K562 (cell line): ENCODE results near the gene PTRH2. TPM values are rescaled to one million over a fixed set of nuclear protein-coding genes. Genes with fewer than 3 reads are reported as not detected.

Experiments used
- ARID1B ChIP-seq: fragments of 450-650 bp; IDR thresholded peaks from 2 replicates; pipeline ENCODE4 v1.6.1; 2016; ENCODE audit warnings: antibody characterized with exemption, mild to moderate bottlenecking, inconsistent platforms
- BRF2 ChIP-seq: IDR thresholded peaks from 3 replicates; pipeline ENCODE4 v1.6.1; 2011; ENCODE audit warnings: borderline replicate concordance, mild to moderate bottlenecking; ENCODE audit not compliant: insufficient read length, insufficient read depth
- CBFA2T3 ChIP-seq: fragments of 450-650 bp; IDR thresholded peaks from 2 replicates; pipeline ENCODE4 v1.6.1; 2017
- CBFB ChIP-seq: sonication (generic); formaldehyde crosslinking; IDR thresholded peaks from 2 replicates; pipeline ENCODE4 v1.4.0; 2020; ENCODE audit warnings: mild to moderate bottlenecking, missing genetic modification reagents
- CHCHD3 ChIP-seq: fragments of 250-450 bp; sonication (Bioruptor Pico); IDR thresholded peaks from 2 replicates; pipeline ENCODE4 v2.1.2; 2022; ENCODE audit warnings: mild to moderate bottlenecking
- CHD4 ChIP-seq: fragments of 200-600 bp; sonication (generic); IDR thresholded peaks from 3 replicates; pipeline ENCODE4 v1.6.1; 2012; ENCODE audit warnings: low read depth, mild to moderate bottlenecking, mixed read lengths, low read length, inconsistent platforms; ENCODE audit not compliant: insufficient read depth, insufficient replicate concordance, poor library complexity, severe bottlenecking
- CREB3 ChIP-seq: fragments of 450-650 bp; conservative IDR thresholded peaks from 2 replicates; pipeline ENCODE4 v1.6.1; 2016; ENCODE audit warnings: missing genetic modification characterization, low read depth, mild to moderate bottlenecking, missing compliant biosample characterization, moderate library complexity
- CSDE1 ChIP-seq, 2 experiments: fragments of 450-650 bp; IDR thresholded peaks; 2 replicates each; pipeline ENCODE4 v1.6.1; 2016; ENCODE audit warnings: mild to moderate bottlenecking in 1 of 2
- ESRRA ChIP-seq: fragments of 450-650 bp; IDR thresholded peaks from 2 replicates; pipeline ENCODE4 v1.6.1; 2014; ENCODE audit warnings: low read depth, mild to moderate bottlenecking, moderate library complexity, borderline replicate concordance
- ETS1 ChIP-seq: conservative IDR thresholded peaks from 2 replicates; pipeline ENCODE4 v1.6.1; 2011; ENCODE audit warnings: low read depth, mild to moderate bottlenecking, low read length; ENCODE audit not compliant: control insufficient read depth
- EWSR1 ChIP-seq: fragments of 450-650 bp; IDR thresholded peaks from 2 replicates; pipeline ENCODE4 v1.6.1; 2018; ENCODE audit warnings: borderline replicate concordance, mild to moderate bottlenecking, low read depth, moderate library complexity; ENCODE audit not compliant: partially characterized antibody
- HEY1 ChIP-seq: fragments of 250-450 bp; sonication (Bioruptor Pico); IDR thresholded peaks from 2 replicates; pipeline ENCODE4 v1.5.0; 2020; ENCODE audit warnings: mild to moderate bottlenecking, moderate library complexity, borderline replicate concordance
- HSF4 ChIP-seq: fragments of 250-450 bp; sonication (Bioruptor Pico); IDR thresholded peaks from 2 replicates; pipeline ENCODE4 v2.1.2; 2022; ENCODE audit warnings: mild to moderate bottlenecking, moderate library complexity, borderline replicate concordance
- NRF1 ChIP-seq, 2 experiments: fragments of 450-650 bp; IDR thresholded peaks in 1 of 2; conservative IDR thresholded peaks in 1 of 2; 2 replicates each; pipeline ENCODE4 v1.6.1; 2014; ENCODE audit warnings: mild to moderate bottlenecking in 2 of 2
- POLR2AphosphoS2 ChIP-seq: IDR thresholded peaks from 2 replicates; pipeline ENCODE4 v1.6.1; 2012; ENCODE audit warnings: low read length, improper control_type of control experiment
- PYGO2 ChIP-seq: fragments of 450-650 bp; IDR thresholded peaks from 2 replicates; pipeline ENCODE4 v1.6.1; 2016; ENCODE audit warnings: mild to moderate bottlenecking, missing genetic modification characterization, moderate library complexity, missing compliant biosample characterization
- RB1 ChIP-seq: fragments of 450-650 bp; IDR thresholded peaks from 2 replicates; pipeline ENCODE4 v1.6.1; 2017; ENCODE audit warnings: low read depth, mild to moderate bottlenecking
- SLC30A9 ChIP-seq: fragments of 250-450 bp; sonication (Bioruptor Pico); IDR thresholded peaks from 2 replicates; pipeline ENCODE4 v1.8.0; 2022; ENCODE audit warnings: mild to moderate bottlenecking, moderate library complexity
- SMARCE1 ChIP-seq: fragments of 450-650 bp; IDR thresholded peaks from 2 replicates; pipeline ENCODE4 v1.7.1; 2016; ENCODE audit warnings: mild to moderate bottlenecking
- SNRNP70 ChIP-seq: fragments of 200-400 bp; formaldehyde crosslinking; optimal IDR thresholded peaks from 2 replicates; pipeline ENCODE3; 2017; ENCODE audit warnings: low read depth, low read length
- THRA ChIP-seq: fragments of 450-650 bp; IDR thresholded peaks from 2 replicates; pipeline ENCODE4 v1.6.1; 2017; ENCODE audit warnings: mild to moderate bottlenecking, moderate library complexity
- XRCC3 ChIP-seq: fragments of 450-650 bp; IDR thresholded peaks from 2 replicates; pipeline ENCODE4 v1.6.1; 2017; ENCODE audit warnings: mild to moderate bottlenecking, moderate library complexity
- ZNF395 ChIP-seq: fragments of 200-800 bp; sonication (Bioruptor generic); IDR thresholded peaks from 2 replicates; pipeline ENCODE4 v1.6.1; 2017; ENCODE audit warnings: missing genetic modification characterization, missing compliant biosample characterization
- ZNF583 ChIP-seq: fragments of 250-450 bp; sonication (Bioruptor Pico); IDR thresholded peaks from 2 replicates; pipeline ENCODE4 v1.4.0; 2020
- ZNF668 ChIP-seq: fragments of 250-450 bp; sonication (Bioruptor Pico); IDR thresholded peaks from 2 replicates; pipeline ENCODE4 v1.8.0; 2022; ENCODE audit warnings: mild to moderate bottlenecking, inconsistent platforms
- polyA plus RNA-seq, 8 experiments: library from polyadenylated mRNA; depleted of rRNA in 4 of 8; stranded (reverse) in 5 of 8; unstranded in 3 of 8; fragments of >200 nt; fragmentation: Nextera tagmentation in 2 of 8; fragmentation: Illumina TruSeq in 1 of 8; extraction: Ambion mirVana in 2 of 8; extraction: Trizol in 1 of 8; gene quantifications; 2 replicates each; pipeline versions ENCODE4 v1.2.1 to v1.2.3, GENCODE V29; 2011 to 2014; ENCODE audit warnings: inconsistent platforms in 1 of 8, missing spikeins in 1 of 8
- total RNA-seq, 7 experiments: library from RNA; depleted of rRNA in 6 of 7; stranded (reverse); fragments of >200 nt in 6 of 7; fragmentation: Illumina TruSeq in 2 of 7; extraction: Trizol in 2 of 7; gene quantifications; 2 replicates each; pipeline versions ENCODE4 v1.2.1 to v1.2.3, GENCODE V29; 2011 to 2021; ENCODE audit warnings: low replicate concordance in 1 of 7

Gene PTRH2
- total and polyA plus RNA-seq, 9 of the 15 experiments (the other 6 are each of a cell fraction or from before 2014, with no cell fraction given), result 53.1 to 210 (median 126) TPM

GRCh38 chr17:59684967-59685366 is 22.3 kb downstream of the PTRH2 start (continued):
- TF ChIP-seq PYGO2 (tag) (no peak), CSDE1 (IDR thresholded peaks at IDR 0.05) (no peak), ESRRA (no peak), CREB3 (tag) (no peak), BRF2 (no peak), ZNF668 (no peak), EWSR1 (no peak), CHCHD3 (CRISPR knock-in tag) (no peak), CHD4 (no peak), SLC30A9 (CRISPR knock-in tag) (no peak), ZNF395 (CRISPR knock-in tag) (peak; percentile 70; the same call in 1 of the 2 replicates), ARID1B (peak; percentile 98), XRCC3 (no peak), ZNF583 (CRISPR knock-in tag) (no peak), ETS1 (no peak), CBFA2T3 (peak; percentile 98), SMARCE1 (peak; percentile 93), RB1 (no peak), SNRNP70 (no peak), HSF4 (CRISPR knock-in tag) (no peak), POLR2AphosphoS2 (0 out of 2 replicates have a peak, but pooled peaks have one; percentile 64), CBFB (CRISPR knock-in tag) (no peak), NRF1 (conservative IDR thresholded peaks at IDR 0.05 in 1 of 2, IDR thresholded peaks at IDR 0.05 in 1 of 2) (peak; percentile 32; a peak in 1 of 4 replicates), HEY1 (CRISPR knock-in tag) (no peak), THRA (no peak)
